Neuronal stem cell (in vitro differentiated cells): ENCODE data around the gene REXO5. TPM values are rescaled to one million over a fixed set of nuclear protein-coding genes. Genes with fewer than 3 reads are reported as not detected.

Experiments
- small RNA-seq: library from polyadenylated mRNA; stranded (forward); fragments of <200 nt; extraction: miRNeasy Mini kit (QIAGEN cat#:217004); gene quantifications from one replicate; pipeline ENCODE3, GENCODE V24; 2013; ENCODE audit not compliant: insufficient read depth

The REXO5 gene

Small RNA genes lying within 50 kb of the gene (small RNA-seq; reads per million reads assigned to genes)
- gene RF00618: not detected
- not detected for gene RNU6-944P
